Measurements from ENCODE around the gene CD83.

Gene CD83

DNA sequence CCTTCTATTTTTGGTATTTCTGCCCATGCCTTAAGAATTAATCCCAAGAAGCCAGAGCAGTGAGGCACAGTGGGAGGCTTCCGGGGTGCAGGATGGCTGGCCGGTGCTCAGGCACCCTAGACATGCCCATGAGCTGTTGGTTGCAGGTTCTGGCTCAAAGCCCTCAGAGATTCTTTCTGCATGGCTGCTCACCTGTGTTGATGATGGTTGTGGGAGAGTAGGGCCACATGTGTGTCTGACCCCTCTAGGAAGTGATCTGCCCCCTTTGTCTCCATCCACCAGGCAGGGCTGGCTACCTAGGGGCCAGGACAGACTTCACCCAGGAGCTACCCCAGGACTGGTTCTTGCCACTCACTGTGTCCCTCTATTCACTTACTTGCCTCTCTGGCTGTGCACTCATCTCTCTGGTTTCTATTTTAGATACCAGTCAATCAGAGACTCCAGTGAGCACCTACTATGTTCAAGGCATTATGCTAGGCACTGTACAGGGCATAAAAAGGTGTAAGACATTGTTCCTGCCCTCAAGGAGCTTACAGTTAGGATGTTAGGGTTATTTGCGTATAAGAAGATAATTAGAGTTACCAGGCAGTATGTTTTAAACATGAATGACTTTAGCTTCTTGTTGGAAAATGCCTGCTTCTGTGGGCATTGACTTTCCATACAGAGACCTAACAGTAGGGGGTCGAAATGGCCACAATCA is 16.8 kb downstream of the CD83 start:
- DNase-seq (no peak), ATAC-seq (replicated peaks) (no peak)
- Mint-ChIP-seq H3K27me3 (no peaks in the 10 kb centered on the region), H3K4me1 (ENCODE audit: low read depth in 2 of 2) (peaks cover 3 to 5% of the 10 kb centered on the region in 2 donors), H3K36me3 (ENCODE audit: insufficient read depth) (peaks cover 70% of the 10 kb centered on the region), H3K4me3 (no peak overlapping the region), H3K27ac (peak overlapping the region in 1 of 2 donors; percentile 68), H3K9me3 (no peaks in the 10 kb centered on the region)

DNA sequence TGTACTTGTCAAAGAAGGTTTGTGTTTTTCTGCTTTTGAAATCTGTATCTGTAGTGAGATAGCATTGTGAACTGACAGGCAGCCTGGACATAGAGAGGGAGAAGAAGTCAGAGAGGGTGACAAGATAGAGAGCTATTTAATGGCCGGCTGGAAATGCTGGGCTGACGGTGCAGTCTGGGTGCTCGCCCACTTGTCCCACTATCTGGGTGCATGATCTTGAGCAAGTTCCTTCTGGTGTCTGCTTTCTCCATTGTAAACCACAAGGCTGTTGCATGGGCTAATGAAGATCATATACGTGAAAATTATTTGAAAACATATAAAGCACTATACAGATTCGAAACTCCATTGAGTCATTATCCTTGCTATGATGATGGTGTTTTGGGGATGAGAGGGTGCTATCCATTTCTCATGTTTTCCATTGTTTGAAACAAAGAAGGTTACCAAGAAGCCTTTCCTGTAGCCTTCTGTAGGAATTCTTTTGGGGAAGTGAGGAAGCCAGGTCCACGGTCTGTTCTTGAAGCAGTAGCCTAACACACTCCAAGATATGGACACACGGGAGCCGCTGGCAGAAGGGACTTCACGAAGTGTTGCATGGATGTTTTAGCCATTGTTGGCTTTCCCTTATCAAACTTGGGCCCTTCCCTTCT is 18.4 kb downstream of the CD83 start:
- no peak overlapping the region for H3K4me3 Mint-ChIP-seq
- no peaks in the 10 kb centered on the region for H3K9me3 Mint-ChIP-seq
- H3K27ac Mint-ChIP-seq = peak overlapping the region in 1 of 2 donors; percentile 68
- no peak for DNase-seq
- no peaks in the 10 kb centered on the region for H3K27me3 Mint-ChIP-seq
- ATAC-seq (replicated peaks) = no peak
- no peaks in the 10 kb centered on the region for H3K4me1 Mint-ChIP-seq (ENCODE audit: low read depth in 2 of 2)
- peaks cover 63% of the 10 kb centered on the region for H3K36me3 Mint-ChIP-seq (ENCODE audit: insufficient read depth)

DNA sequence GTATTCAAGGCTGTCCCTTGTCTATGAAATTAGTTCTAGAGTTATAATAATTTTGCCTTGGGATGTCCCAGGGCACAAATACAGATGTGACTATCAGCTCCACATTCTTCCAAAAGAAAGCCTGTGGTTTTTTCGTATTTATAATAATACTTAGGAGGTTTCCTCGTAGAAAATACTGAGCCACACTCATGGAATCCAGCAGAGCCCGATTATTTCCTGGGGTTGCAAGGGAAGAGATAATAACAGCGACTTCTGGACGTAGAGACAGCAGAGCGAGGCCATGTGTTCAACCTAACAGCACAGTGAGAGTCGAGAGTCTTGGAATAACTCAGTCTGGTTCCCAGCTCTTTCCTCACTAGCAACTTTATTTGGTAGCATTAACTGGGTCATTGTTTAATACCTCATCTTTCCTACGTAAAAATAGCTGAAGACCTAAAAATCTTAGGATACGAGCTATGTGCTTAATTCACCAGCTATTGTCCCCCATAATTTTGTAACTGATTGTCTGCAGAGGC is 21.2 kb downstream of the CD83 start:
- peaks cover 46% of the 10 kb centered on the region for H3K36me3 Mint-ChIP-seq (ENCODE audit: insufficient read depth)
- H3K4me1 Mint-ChIP-seq (ENCODE audit: low read depth in 2 of 2) = no peaks in the 10 kb centered on the region
- H3K9me3 Mint-ChIP-seq = no peaks in the 10 kb centered on the region
- DNase-seq (no peak), ATAC-seq (replicated peaks) (no peak)
- no peak overlapping the region for H3K4me3 Mint-ChIP-seq
- H3K27me3 Mint-ChIP-seq = no peaks in the 10 kb centered on the region
- no peak overlapping the region for H3K27ac Mint-ChIP-seq

DNA sequence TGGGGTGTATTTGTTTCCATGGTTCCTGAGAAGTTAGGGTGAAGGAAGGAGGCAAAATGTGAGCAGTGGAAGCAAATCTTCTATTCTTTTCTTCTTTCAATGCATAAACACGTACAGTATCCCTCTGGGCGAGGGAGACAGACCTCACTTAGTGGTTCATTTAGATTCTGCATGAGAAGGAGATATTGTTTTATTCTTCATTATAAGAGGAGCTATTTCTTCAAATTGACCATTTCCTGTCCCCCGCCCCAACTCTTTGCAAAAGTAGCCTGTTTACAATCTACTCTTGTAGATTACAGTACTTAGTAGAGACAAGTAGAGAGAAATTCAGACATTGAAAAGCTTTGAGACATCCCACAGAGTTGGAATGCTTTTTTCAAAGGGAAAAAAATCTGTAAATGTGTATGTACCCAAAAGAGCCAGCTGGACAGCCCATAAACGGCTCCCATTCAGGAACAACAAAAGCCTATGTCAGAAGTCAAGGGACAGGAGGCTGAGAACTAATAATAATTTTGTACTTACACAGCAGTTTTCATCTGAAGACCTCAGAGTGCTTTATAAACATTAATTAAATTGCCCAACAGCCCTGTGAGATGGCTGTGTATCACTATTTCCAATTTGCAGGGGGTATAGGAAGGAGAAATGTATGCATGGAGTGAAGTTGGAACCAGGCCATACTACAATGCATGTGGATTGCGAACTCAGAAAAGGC is 23.9 kb downstream of the CD83 start:
- no peak for DNase-seq

DNA sequence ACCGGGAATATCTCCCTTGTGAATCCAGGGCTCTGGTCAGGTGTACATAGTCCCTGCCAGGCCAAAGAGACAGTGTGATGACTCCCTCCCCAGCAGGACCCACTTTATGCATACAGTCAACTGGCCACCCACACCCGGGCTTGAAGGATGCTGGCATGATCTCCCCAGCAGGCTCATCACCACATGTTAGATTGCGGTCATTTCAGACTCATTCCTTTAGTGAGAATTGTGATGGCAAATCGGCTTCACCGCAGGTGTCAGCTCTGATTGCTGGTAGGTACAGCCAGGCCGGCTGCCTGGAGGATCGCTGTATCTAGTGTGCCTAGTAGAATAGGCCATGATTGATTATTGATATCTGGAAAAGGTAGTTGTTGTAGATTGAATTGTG is 24.5 kb downstream of the CD83 start:
- no peak for ATAC-seq (replicated peaks)
- Mint-ChIP-seq H3K27ac (no peak overlapping the region), H3K27me3 (no peaks in the 10 kb centered on the region), H3K9me3 (no peaks in the 10 kb centered on the region), H3K36me3 (ENCODE audit: insufficient read depth) (peaks cover 22% of the 10 kb centered on the region), H3K4me3 (no peak overlapping the region), H3K4me1 (ENCODE audit: low read depth in 2 of 2) (peaks cover 5 to 6% of the 10 kb centered on the region in 2 donors)
- DNase-seq = no peak

More for the DNA sequence above, 23.9 kb downstream of the CD83 start:
- no peaks in the 10 kb centered on the region for H3K9me3 Mint-ChIP-seq
- H3K27me3 Mint-ChIP-seq = no peaks in the 10 kb centered on the region
- H3K4me3 Mint-ChIP-seq = no peak overlapping the region
- H3K27ac Mint-ChIP-seq = peak overlapping the region in 1 of 2 donors; percentile 1
- no peak for ATAC-seq (replicated peaks)
- H3K36me3 Mint-ChIP-seq (ENCODE audit: insufficient read depth) = peaks cover 22% of the 10 kb centered on the region
- H3K4me1 Mint-ChIP-seq (ENCODE audit: low read depth in 2 of 2) = peaks cover 5 to 6% of the 10 kb centered on the region in 2 donors

DNA sequence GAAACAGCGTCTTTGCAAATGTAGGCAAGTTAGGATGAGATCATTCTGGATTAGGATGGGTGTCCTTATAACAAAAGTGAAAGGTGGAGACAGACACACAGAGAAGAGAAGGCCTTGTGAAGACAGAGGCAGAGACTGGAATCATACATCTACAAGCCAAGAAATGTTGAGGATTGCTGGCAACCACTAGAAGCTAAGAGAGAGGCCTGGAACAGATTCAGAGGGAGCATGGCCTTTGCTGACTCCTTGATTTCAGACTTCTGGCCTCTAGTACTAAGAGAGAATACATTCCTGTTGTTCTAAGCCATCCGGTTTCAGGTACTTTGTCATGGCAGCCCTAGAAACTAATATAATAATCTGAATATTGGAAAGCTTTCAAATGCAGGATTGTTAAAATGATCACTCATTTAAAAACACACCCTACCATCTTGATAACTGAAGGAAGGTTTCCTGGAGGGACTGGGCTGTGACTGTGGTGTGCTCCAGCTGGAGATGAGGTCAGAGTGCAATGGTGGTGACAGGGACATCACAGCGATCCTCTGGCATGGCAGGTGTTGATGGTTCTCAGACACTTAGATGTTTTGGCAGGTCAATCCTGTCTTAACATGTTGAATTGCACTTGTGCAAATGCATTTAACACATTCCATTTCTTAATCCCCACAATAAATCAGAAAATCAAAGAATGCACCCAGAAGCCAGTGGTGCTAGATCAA is 25.1 kb downstream of the CD83 start:
- no peaks in the 10 kb centered on the region for H3K27me3 Mint-ChIP-seq

DNA sequence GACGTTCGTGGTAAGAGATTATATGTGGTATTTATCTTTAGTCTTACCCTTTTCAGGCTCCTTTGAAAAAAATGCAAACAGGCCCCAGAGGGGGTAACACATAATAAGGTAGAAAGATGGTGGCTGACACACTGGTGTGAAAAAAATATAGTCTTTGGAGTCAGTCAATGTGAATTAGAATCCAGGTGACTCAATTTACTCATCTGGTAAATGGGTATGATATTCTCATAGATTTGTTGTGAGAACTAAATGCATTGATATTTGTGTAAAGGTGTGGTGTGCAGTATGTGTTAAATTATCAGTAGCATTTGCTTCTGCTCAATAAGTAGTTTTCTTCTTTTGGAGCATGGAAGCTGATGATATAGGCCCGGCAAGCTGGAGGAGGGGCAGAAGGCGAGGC is 25.7 kb downstream of the CD83 start:
- Mint-ChIP-seq H3K27me3 (no peaks in the 10 kb centered on the region), H3K9me3 (no peaks in the 10 kb centered on the region), H3K4me1 (ENCODE audit: low read depth in 2 of 2) (peaks cover 5 to 6% of the 10 kb centered on the region in 2 donors), H3K27ac (peak overlapping the region in 1 of 2 donors; percentile 42), H3K36me3 (ENCODE audit: insufficient read depth) (peaks cover 9% of the 10 kb centered on the region), H3K4me3 (no peak overlapping the region)
- ATAC-seq (replicated peaks) = no peak
- DNase-seq = no peak

More for the DNA sequence above, 25.1 kb downstream of the CD83 start:
- ATAC-seq (replicated peaks) = no peak
- no peak overlapping the region for H3K27ac Mint-ChIP-seq
- H3K4me3 Mint-ChIP-seq = no peak overlapping the region
- peaks cover 16% of the 10 kb centered on the region for H3K36me3 Mint-ChIP-seq (ENCODE audit: insufficient read depth)
- no peaks in the 10 kb centered on the region for H3K9me3 Mint-ChIP-seq
- no peak for DNase-seq
- peaks cover 5 to 6% of the 10 kb centered on the region in 2 donors for H3K4me1 Mint-ChIP-seq (ENCODE audit: low read depth in 2 of 2)

DNA sequence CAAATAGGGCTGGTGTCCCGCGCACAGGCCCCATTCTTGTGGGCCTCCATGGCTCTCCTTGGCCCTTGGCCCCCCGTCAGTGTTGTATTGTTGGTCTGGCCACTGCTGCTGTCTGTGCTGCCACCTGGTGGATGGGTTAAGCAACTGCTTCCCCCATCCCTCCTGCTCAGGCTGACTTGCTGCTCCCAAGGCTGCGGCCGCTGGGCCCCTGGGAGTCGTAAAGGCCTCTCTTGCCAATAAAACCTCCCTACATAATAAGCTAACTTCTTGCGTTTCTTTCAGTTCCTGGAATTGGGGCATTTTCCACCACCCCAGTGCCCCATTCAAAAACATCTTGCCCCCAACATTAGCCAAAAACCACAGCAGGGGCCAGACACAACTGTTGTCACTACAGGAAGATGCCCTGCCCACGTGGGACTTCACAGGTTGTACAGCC is 27.1 kb downstream of the CD83 start:
- DNase-seq (peak; percentile 65 to 70 (median 65)), ATAC-seq (replicated peaks) (peak; percentile 91)
- Mint-ChIP-seq H3K36me3 (ENCODE audit: insufficient read depth) (peaks cover 7% of the 10 kb centered on the region), H3K4me1 (ENCODE audit: low read depth in 2 of 2) (peaks cover 5 to 6% of the 10 kb centered on the region in 2 donors), H3K9me3 (no peaks in the 10 kb centered on the region), H3K27ac (peak overlapping the region in 1 of 2 donors; percentile 42), H3K4me3 (no peak overlapping the region), H3K27me3 (no peaks in the 10 kb centered on the region)

DNA sequence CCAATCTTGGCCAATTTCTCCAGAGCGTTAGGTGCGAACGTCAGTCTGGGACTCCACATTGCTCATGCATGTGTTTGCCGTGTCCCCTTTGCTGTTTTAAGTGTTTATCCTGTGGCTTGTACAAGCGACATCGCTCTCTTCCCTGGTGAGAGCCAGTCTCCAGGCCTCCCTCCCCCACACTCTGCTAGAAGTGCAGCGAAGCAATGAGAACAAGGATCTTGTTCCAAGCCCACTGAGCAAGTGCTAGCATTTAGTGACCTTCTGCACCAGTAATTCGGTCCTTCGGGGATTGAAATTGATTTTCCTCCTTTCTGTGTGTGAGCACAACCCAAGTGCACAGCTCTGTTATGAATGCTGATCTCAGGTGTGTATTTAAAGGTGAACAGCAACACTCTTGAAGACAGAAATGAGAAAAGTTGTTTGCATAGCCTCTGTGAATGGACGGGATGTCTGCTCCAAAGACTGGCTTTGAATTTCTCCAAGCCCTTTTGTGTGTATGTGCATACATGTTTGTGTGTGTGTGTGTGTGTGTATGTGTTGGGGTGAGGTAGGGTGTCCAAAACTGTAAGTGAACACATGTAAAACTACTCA is 29.0 kb downstream of the CD83 start:
- peaks cover 5 to 6% of the 10 kb centered on the region in 2 donors for H3K4me1 Mint-ChIP-seq (ENCODE audit: low read depth in 2 of 2)
- no peak overlapping the region for H3K27ac Mint-ChIP-seq
- ATAC-seq (replicated peaks) = no peak
- H3K36me3 Mint-ChIP-seq (ENCODE audit: insufficient read depth) = no peaks in the 10 kb centered on the region
- H3K4me3 Mint-ChIP-seq = no peak overlapping the region
- DNase-seq = no peak
- no peaks in the 10 kb centered on the region for H3K9me3 Mint-ChIP-seq
- no peaks in the 10 kb centered on the region for H3K27me3 Mint-ChIP-seq

DNA sequence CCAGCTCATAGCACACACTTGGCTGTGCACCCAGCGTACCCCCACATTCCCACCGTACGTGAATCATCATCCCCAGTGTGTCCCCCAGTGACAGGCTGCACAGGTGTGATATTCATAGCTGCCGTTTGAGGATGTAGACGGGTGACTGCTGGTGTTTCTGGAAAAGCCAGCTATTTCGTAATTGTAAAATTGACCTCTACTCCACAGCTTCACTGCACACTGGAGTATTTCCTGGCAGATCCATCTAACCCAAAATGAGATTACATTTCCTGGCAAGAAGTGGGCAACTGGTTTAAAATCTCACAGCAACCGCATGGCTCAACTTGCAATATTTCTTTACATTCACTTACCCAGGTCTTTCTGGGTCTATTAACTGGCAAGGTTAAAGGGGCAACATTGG is 30.3 kb downstream of the CD83 start:
- Mint-ChIP-seq H3K4me1 (ENCODE audit: low read depth in 2 of 2) (peaks cover 5 to 6% of the 10 kb centered on the region in 2 donors), H3K4me3 (no peak overlapping the region)

DNA sequence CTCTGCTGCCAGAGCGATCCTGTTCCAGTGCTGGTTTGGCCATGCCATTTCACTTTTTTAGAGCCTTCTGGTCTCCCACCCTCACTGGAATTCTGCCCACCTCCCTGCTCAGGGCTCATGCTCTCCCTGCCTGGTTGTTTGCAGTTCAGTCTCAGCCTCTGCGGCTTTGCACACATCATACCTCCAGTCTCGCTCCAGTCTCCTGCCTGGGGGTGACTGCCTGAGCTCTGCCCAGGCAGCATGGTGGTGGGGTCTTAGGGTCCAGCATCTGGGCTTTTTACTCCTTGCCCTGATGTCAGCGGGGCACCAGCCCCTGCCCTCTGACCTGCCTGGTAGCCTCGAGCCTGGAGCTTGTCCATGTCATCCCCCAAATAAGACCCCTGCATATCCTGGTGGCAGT is 30.9 kb downstream of the CD83 start:
- no peaks in the 10 kb centered on the region for H3K36me3 Mint-ChIP-seq (ENCODE audit: insufficient read depth)
- H3K9me3 Mint-ChIP-seq = no peaks in the 10 kb centered on the region
- peaks cover 5 to 6% of the 10 kb centered on the region in 2 donors for H3K4me1 Mint-ChIP-seq (ENCODE audit: low read depth in 2 of 2)
- no peak overlapping the region for H3K27ac Mint-ChIP-seq
- H3K4me3 Mint-ChIP-seq = no peak overlapping the region
- DNase-seq (no peak), ATAC-seq (replicated peaks) (no peak)
- H3K27me3 Mint-ChIP-seq = no peaks in the 10 kb centered on the region

More for the DNA sequence above, 30.3 kb downstream of the CD83 start:
- ATAC-seq (replicated peaks) (no peak), DNase-seq (no peak)
- Mint-ChIP-seq H3K9me3 (no peaks in the 10 kb centered on the region), H3K27ac (no peak overlapping the region), H3K27me3 (no peaks in the 10 kb centered on the region), H3K36me3 (ENCODE audit: insufficient read depth) (no peaks in the 10 kb centered on the region)

DNA sequence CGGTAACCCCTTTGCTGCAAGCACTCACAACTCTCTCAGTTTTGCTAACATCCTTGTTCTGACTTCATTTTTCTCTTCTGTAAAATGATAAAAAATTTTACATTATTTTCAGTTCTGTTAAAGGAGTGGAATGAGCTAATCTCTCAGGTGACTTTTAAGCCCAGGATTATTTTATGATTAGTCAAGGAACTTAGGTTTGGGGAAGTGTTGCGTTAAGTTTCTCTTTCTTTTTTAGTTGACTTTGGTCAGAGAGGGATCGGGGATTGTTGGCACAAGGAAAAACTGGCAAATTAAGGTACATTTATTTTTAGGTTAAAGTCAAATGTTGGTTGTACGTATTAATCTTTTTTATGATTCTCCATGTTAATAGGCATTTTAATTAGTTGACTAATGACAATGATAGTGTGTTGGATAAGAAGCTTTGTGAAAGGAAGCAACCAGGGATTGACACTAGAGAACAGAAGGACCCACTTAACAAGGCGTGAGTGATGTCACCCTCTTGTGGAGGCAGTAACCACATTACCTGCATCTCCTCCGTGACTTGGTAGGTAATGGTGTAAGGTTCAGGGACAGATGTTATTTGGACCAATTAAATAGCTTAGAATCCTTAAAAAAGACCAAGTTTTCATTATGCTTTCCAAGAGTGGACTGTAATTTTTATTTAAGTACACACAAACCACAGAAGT is 31.6 kb downstream of the CD83 start:
- H3K4me3 Mint-ChIP-seq = no peak overlapping the region
- no peak for ATAC-seq (replicated peaks)
- H3K4me1 Mint-ChIP-seq (ENCODE audit: low read depth in 2 of 2) = peaks cover 5 to 6% of the 10 kb centered on the region in 2 donors
- DNase-seq = no peak
- H3K27me3 Mint-ChIP-seq = no peaks in the 10 kb centered on the region
- H3K27ac Mint-ChIP-seq = no peak overlapping the region
- H3K36me3 Mint-ChIP-seq (ENCODE audit: insufficient read depth) = no peaks in the 10 kb centered on the region
- H3K9me3 Mint-ChIP-seq = no peaks in the 10 kb centered on the region
